MM.1S (cell line): ENCODE results near the gene C18orf63.

Experiments used
- DNase-seq: peaks from one replicate; pipeline ENCODE4 v3.0.0-alpha.2; 2015
- H2AFZ ChIP-seq: fragments of 300-600 bp; sonication (generic); 2 replicates; pipeline ENCODE4 v1.6.0; 2016; ENCODE audit warnings: antibody characterized with exemption, low read length
- H3F3A ChIP-seq: fragments of 300-600 bp; sonication (generic); 2 replicates; pipeline ENCODE4 v1.6.1; 2016; ENCODE audit warnings: mild to moderate bottlenecking, antibody characterized with exemption, low read length, moderate library complexity, mixed read lengths; ENCODE audit not compliant: insufficient read depth
- H3K27ac ChIP-seq: fragments of 300-600 bp; sonication (generic); 2 replicates; pipeline ENCODE4 v1.5.1; 2016; ENCODE audit warnings: mild to moderate bottlenecking, low read length
- H3K27me3 ChIP-seq: fragments of 300-600 bp; sonication (generic); replicated peaks from 2 replicates; pipeline ENCODE4 v1.6.0; 2016; ENCODE audit warnings: low read length; ENCODE audit not compliant: insufficient read depth
- H3K36me3 ChIP-seq: fragments of 300-600 bp; sonication (generic); replicated peaks from 2 replicates; pipeline ENCODE4 v1.6.1; 2016; ENCODE audit warnings: mild to moderate bottlenecking, low read length, mixed read lengths; ENCODE audit not compliant: insufficient read depth
- H3K4me1 ChIP-seq: fragments of 300-600 bp; sonication (generic); 2 replicates; pipeline ENCODE4 v1.6.1; 2016; ENCODE audit warnings: low read length, mixed read lengths
- H3K4me2 ChIP-seq: fragments of 300-600 bp; sonication (generic); 2 replicates; pipeline ENCODE4 v1.6.0; 2016; ENCODE audit warnings: low read depth, low read length
- H3K4me3 ChIP-seq: fragments of 300-600 bp; sonication (generic); 2 replicates; pipeline ENCODE4 v1.5.1; 2016; ENCODE audit warnings: low read length, mixed read lengths
- H3K79me2 ChIP-seq: fragments of 300-600 bp; sonication (generic); 2 replicates; pipeline ENCODE4 v1.6.1; 2016; ENCODE audit warnings: mixed run types, low read length, mixed read lengths
- H3K9ac ChIP-seq: fragments of 300-600 bp; sonication (generic); 2 replicates; pipeline ENCODE4 v1.6.1; 2016; ENCODE audit warnings: low read length, mixed read lengths
- H3K9me2 ChIP-seq: fragments of 300-600 bp; sonication (generic); replicated peaks from 2 replicates; pipeline ENCODE4 v1.6.1; 2016; ENCODE audit warnings: mild to moderate bottlenecking, low read length, mixed read lengths; ENCODE audit not compliant: insufficient read depth
- H3K9me3 ChIP-seq: fragments of 300-600 bp; sonication (generic); replicated peaks from 2 replicates; pipeline ENCODE4 v1.6.1; 2016; ENCODE audit warnings: mild to moderate bottlenecking, low read length, mixed read lengths; ENCODE audit not compliant: insufficient read depth
- H4K20me1 ChIP-seq: fragments of 300-600 bp; sonication (generic); 2 replicates; pipeline ENCODE4 v1.6.1; 2016; ENCODE audit warnings: mild to moderate bottlenecking, low read length, moderate library complexity, mixed read lengths; ENCODE audit not compliant: insufficient read depth
- CTCF ChIP-seq: fragments of 300-600 bp; sonication (generic); IDR thresholded peaks from 2 replicates; pipeline ENCODE4 v1.5.1; 2016; ENCODE audit warnings: antibody characterized with exemption, low read length, mixed read lengths
- EZH2 ChIP-seq: fragments of 300-600 bp; sonication (generic); optimal IDR thresholded peaks from 2 replicates; pipeline ENCODE3; 2017; ENCODE audit warnings: low read depth, mild to moderate bottlenecking, antibody characterized with exemption, low read length, mixed read lengths
- EZH2phosphoT487 ChIP-seq: fragments of 300-600 bp; sonication (generic); IDR thresholded peaks from 2 replicates; pipeline ENCODE4 v1.6.1; 2018; ENCODE audit warnings: antibody characterized with exemption, low read length

Gene C18orf63

GRCh38 chr18:74286106-74286855 lies 29.4 kb upstream of the C18orf63 start:
- Histone ChIP-seq H4K20me1 (no peaks in the 10 kb centered on the region), H3K36me3 (no peaks in the 10 kb centered on the region), H3K27ac (peak overlapping the region; percentile 60; the same call in 1 of the 2 replicates), H3K9ac (no peak overlapping the region), H2AFZ (peak overlapping the region; percentile 44; the same call in 1 of the 2 replicates), H3K27me3 (no peaks in the 10 kb centered on the region), H3K79me2 (peaks cover 91% of the 10 kb centered on the region), H3K4me2 (peak overlapping the region; percentile 62), H3K4me1 (peaks cover 28% of the 10 kb centered on the region), H3F3A (no peaks in the 10 kb centered on the region; the same call in none of the 2 replicates), H3K9me2 (no peaks in the 10 kb centered on the region), H3K4me3 (no peak overlapping the region), H3K9me3 (no peaks in the 10 kb centered on the region)
- TF ChIP-seq EZH2phosphoT487 (no peak), CTCF (no peak), EZH2 (no peak)
- no peak for DNase-seq

DNA sequence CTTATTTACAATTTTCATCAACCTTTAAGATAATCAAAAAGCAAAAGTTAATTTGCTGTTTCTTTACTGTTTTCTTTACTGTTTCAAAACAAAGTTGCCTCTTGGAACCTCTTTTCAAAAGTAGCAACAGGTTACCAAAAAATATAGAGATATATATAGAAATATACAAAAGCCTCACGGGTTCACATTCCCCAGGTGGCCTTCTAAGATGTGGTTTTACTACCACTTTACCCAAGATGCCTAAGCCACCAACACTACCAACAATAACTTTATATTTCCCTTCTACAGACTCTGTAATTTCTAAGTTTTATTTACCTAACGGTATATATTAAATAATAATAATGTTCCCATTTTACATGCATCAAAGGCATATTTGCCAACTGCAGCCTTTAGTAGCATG lies 28.8 kb upstream of the C18orf63 start:
- Histone ChIP-seq H3K9ac (no peak overlapping the region), H4K20me1 (no peaks in the 10 kb centered on the region), H3K9me3 (no peaks in the 10 kb centered on the region), H2AFZ (peak overlapping the region; percentile 44; the same call in 1 of the 2 replicates), H3K4me1 (peaks cover 30% of the 10 kb centered on the region), H3K27me3 (no peaks in the 10 kb centered on the region), H3K79me2 (peaks cover 89% of the 10 kb centered on the region), H3K4me2 (peak overlapping the region; percentile 62), H3F3A (no peaks in the 10 kb centered on the region; the same call in none of the 2 replicates), H3K27ac (peak overlapping the region; percentile 60; the same call in 1 of the 2 replicates), H3K36me3 (no peaks in the 10 kb centered on the region), H3K4me3 (no peak overlapping the region), H3K9me2 (no peaks in the 10 kb centered on the region)
- TF ChIP-seq EZH2 (no peak), CTCF (no peak)
- peak; percentile 59 for DNase-seq

DNA sequence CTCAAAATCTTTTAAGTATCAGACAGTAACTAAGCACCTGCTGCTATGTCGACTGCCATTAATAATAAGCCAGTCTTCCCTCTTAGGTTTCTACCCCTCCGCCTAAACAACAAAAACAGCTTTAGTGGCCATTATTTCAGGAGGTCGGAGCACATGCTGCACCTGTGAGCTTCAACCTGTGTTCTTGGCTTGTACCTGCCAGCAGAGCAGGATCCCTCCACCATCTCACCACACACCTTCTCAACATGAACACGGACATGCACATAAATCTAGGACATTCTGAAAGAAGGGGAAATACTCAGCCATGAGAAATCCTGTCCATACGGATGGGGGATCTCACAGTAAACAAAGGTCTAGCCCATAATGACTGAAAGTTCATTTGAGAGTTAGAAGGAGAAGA lies 27.6 kb upstream of the C18orf63 start:
- Histone ChIP-seq H3K4me1 (peaks cover 30% of the 10 kb centered on the region), H3K79me2 (peaks cover 78% of the 10 kb centered on the region), H3K9me2 (no peaks in the 10 kb centered on the region), H3F3A (no peaks in the 10 kb centered on the region; the same call in none of the 2 replicates), H3K27ac (no peak overlapping the region), H2AFZ (no peak overlapping the region), H3K27me3 (no peaks in the 10 kb centered on the region), H4K20me1 (no peaks in the 10 kb centered on the region), H3K4me3 (no peak overlapping the region), H3K4me2 (no peak overlapping the region), H3K36me3 (no peaks in the 10 kb centered on the region), H3K9ac (no peak overlapping the region), H3K9me3 (no peaks in the 10 kb centered on the region)
- DNase-seq, result no peak
- no peak for TF ChIP-seq CTCF
- no peak for TF ChIP-seq EZH2phosphoT487
- TF ChIP-seq EZH2, result no peak
